Kidney capillary endothelial cell (primary cell): Measurements from ENCODE around the gene CADM2.
"Not testable (repeated sequence)": the region's sequence is repeated elsewhere in the genome, so short reads cannot be mapped to it uniquely, and the experiment has no call there.

Experiments used
- DNase-seq: peaks from one replicate; pipeline ENCODE4 v3.0.0-alpha.2; 2018; ENCODE audit warnings: low spot score

CADM2 gene

DNA sequence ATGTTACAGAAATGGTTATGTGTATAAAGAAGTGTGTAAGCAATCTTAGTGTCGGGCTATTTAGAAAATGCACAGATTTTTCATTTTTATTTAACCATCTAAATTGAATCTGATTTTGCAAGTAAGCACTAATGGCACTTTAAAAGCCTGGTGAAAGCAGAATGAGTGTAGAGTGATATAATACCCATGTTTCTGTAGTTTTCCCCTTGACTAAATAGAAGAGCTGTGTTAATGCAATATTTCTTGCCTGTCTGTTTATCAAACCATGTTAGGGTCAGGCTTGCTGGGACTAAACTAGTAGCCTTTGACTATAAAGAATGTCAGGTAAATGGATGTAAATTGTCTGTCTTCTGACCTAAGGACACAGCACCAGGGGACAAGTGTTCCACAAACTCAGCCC is 714.0 kb downstream of the CADM2 start:
- no peak for DNase-seq

DNA sequence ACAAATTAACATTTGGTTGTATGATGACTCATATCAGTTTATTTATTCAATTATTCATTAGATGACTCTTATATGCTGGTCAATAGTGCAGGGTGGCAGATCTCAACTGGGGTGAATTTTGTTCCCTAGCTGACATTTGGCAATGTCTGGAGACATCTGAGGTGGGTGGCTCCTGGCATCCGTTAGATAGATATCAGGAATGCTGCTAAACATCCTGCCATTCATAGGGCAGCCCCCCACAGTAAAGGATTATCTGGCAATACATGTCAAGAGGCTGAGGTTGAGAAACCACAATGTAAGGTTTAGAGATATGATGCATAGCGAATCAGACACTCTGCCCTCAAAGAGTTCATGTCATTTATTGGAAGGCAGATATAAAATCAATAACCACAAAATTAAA is 719.9 kb downstream of the CADM2 start:
- DNase-seq, result no peak

DNA sequence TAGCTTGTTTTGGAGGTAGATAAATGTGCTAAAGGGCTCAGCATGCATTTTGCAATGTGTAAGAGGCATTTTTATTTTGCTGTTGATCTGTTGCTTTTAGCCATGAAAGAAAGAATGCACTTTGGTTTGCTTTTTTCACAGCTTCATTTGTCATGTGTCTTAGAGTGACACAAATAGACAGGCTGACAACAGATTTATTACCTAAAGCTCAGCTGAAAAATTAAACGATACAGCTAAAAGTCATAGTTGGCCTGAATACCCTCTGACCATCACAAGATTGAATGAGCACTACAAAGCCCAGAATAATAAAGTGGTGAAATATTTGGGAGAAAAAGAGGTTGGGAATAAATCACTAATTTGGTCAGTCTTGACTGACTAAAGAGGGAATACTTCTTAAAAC is 723.1 kb downstream of the CADM2 start:
- DNase-seq, result no peak

DNA sequence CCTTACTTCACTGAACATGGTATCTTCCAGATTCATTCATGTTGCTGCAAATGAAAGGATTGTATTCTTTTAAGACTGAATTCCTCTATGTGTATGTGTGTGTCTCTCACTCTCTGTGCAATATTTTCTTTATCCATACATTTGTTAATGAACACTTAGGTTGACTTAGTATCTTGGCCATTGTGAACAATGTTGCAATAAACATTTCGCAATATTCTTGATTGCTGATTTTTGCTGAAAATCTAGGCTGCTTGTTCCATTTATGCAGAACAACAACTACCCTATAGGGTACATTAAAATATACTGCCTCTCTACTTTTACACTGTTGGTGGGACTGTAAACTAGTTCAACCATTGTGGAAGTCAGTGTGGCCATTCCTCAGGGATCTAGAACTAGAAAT is 732.4 kb downstream of the CADM2 start:
- DNase-seq, result no peak

DNA sequence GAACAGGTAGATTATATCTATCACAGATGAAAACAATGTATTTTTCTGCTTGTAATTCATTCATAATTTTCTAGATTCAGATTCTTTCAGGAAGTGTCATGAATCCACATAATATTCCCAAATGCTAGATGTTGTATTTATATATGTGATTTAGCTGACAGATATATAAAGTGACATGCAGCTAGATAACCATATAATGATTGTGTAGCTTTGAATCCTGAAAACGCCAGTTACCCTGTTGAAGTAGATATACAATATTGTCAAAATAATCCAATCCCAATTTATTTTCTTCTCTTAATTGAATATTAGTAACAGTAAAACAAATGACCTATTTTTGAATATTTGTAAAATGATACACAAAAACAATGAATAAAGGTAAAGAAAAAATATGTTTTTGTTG is 738.4 kb downstream of the CADM2 start:
- DNase-seq, result no peak

DNA sequence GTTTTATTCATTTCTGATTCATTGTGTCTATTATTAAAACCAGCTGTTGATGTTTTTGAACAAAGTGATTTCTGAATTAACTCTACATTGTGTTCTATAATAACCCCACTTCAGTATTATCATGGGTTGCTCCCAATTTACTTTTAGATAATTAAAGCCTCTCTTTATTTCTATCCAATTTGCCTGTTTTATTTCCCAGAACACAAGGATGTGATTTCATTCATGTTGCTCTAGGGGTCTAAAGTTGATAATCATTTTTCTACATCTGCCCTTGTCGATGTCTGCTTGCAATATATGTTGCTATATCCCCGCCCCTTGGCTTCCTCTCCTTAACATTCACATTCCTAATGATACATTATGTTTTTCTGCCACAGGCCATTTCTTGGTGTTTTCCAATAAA is 747.3 kb downstream of the CADM2 start:
- no peak for DNase-seq

DNA sequence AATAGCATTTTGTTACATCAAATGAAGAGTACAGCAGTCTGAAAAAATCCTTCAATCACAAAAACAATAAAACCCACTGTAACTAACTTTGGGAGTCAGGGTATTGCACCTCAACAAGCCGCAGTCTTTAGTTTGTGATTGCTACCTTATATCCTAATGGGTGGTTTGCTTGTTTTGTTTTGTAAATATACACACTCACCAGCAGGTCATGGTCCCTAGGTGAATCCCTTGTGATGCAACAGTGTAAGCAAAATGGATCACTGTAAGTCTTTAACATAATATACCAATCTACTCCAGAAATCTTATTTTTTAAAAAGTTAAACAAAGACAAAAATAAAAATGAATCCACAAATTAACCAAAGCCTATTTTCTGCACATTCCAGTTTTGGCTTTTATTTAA is 749.5 kb downstream of the CADM2 start:
- not testable (repeated sequence) for DNase-seq

DNA sequence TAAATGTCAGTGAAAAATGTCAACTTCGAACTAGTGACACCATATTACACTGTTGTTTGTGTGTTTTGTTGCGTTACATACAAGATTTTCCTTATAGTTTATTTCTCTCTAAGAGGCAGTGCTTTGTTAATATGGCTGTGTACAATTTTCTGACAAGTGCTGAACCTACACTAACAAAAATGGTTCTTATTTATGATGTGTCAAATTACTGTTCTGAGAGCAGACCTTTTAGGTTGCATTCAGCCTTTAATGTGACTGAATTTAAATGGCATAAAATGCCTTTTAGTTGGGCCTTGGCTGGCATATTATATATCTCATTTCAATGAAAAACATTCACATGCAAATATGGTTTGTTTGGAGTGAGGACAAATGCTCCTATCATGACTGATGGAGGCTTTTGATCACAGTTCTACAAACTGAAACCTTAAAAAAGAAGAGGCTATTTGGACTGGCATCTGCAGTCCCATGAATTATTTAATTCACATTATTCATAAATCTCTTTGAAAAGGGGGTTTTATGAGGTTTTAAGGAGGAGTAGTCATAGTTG is 750.6 kb downstream of the CADM2 start:
- DNase-seq, result no peak

DNA sequence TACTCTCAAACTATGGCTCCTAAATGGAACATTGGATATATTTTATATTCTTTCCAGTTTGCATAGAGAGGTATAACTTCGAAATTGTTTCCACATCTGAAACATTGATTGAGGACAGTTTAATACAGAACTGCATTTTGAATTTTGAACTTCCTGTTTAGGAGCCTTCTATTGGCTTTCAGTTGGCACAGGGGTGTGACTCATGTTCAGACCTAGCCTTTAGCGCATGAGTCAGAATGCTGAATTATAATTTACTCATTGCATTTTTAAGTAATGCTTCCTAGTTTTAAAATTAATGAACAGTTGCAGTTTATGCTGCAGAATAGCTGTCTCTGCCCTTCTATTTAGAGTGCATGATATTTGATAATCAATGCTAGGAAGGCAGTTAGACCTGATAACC is 751.7 kb downstream of the CADM2 start:
- peak; percentile 4 for DNase-seq

DNA sequence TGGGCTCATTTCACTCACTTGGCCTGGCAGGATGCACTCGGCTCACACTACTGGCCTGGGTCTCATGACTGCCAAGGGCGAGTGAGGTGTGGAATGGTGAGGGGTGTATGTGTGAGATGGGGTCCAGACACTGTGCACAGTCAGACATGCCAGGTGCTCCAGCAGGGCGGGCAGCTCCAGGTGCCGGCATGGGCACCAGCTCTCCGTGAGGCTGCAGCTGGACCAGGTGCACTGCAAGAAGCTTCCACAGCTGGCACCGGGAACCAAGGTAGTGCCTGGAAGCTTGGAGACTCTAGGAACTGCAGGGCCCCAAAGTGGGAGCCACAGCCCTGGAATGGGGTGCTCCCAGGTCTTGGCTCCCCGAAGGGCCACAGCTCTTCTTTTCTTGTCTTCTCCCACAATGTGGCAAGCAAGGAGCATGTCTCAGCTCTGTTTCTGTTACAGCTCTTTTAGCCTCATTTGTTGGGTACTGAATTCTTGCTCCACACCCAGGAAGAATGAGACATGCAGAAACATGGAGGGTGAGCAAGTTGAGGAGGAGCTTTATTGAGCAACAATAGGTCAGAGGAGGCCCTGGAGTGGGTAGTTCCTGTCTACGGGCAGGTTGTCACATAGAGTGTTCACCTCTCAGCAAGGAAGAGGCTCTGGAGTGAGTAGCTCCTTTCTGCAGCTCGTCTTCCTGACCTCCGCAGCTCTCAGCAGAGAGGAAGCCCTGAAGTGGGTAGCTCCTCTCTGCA is 762.8 kb downstream of the CADM2 start:
- DNase-seq, result no peak

DNA sequence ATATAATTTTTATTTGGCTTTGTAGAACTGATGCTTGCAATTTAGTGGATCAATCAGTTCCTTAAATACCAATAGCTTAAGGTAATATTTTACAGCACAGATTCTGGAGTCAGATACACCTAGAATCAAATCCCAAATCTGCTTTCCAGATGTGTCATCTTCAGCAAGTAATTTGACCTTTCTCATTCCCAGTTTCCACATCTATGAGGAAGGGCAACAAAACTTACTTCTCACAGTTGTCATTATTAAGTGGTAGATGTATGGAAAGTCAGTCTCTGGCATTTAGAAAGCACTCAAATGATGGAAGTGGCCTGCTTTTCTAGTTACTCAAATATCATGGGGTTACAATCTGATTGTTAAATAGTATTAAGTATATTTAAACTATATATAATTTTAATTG is 767.0 kb downstream of the CADM2 start:
- no peak for DNase-seq

DNA sequence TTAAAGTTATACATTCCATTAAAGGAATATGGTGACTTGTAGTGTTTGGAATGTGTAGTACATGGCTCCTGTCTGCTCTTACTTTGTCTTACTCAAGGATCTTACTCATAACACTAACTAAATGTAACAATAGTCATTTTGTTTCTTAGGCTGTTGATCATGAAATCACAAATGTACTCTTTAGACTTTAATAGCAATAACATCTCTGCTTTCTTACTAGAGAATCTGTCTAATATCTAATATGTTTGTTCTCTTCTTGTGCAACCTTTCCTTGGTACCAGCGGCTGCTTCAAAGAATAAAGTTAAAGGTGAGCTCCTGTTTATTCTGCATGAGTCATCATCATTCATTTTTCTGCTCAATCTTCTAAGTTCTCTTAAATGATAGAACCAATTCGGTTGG is 767.5 kb downstream of the CADM2 start:
- no peak for DNase-seq

DNA sequence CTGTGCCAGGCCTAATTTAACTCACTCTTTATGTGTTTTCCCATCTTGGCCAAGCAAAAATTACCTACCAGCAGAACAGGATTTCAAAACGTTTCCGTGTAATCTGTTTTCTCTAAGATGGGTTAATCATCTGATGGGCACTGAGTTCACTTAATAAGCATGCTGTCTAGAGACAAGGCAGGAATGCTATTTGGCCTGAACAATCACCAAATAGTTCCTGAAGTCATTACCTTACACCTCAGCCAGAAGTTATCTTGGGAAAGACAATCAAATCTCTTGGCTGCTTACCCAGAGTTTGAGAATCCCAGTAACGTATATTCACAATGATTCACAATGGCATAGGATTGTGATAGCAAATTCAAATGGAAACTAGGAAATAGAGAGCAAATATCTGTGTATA is 779.1 kb downstream of the CADM2 start:
- no peak for DNase-seq

DNA sequence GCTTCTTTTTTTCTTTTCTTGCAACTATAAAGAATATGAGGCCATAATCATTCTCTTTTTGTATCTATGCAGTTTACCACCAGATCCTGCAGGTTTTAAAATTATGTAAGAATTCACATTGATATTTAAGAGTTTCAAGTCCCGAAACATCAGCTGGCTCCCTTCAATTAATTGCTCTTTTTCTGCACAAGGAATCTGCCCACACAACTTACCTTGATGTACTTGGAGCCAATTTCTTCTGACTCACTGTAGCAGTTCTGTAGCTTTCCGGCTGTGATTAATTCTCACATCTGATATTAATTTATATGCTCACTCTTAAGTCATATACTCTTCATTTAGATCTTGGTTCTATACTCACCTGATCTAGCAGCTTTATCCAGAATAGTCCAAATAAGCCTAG is 781.8 kb downstream of the CADM2 start:
- no peak for DNase-seq

DNA sequence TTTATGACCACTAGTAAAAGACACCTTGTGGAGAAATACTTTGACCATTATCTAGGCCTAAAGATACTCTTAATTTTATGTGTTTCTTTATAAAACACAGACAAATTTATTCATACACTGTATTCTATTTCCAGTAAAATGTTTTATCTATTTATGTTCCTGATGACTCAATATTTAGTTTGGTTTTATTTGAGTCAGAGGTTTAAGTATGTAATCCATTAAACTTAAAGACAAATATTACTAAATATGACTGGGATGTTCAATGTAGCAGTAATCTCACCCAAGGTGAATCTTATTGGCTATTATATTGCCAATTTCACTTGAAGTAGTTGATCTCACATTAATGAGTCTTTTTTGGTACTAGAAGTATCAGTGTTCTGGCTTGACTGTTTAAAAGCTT is 799.7 kb downstream of the CADM2 start:
- DNase-seq, result no peak

DNA sequence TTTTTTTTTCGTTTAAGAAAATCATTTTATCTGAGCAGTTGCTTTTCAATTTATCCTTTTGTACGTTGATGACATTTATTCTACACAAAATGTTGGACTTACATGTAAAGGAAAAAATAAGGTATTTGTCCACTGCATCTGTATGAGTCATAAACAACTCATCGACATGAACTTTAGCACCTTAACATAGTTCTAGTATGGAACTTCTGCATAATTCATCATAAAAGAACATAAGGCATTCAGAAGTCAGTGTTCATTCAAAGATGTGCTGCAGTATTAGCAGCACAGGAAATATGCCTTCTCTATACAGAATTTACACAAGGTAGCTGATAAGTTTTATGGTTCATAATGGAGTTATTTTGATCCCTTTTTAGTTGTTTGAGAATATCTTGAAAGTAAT is 801.6 kb downstream of the CADM2 start:
- DNase-seq, result no peak

DNA sequence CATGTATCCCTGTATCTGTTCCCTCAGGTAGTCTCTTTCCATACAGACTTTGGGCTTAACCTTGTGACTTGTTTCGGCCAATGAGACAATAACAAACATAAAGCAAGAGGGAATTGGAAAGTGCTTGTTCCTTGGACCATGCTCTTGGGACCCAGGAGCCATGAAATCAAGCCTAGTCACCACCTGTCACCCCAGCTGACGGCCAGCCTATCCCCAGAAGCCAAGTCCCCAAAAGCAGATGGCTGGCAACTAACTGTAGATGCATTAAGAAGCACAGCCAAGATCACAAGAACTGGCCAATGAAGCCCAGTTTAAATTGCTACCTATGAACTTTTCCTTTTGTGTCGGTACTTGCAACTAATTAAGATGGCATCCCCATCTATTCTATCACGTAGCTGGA is 822.0 kb downstream of the CADM2 start:
- no peak for DNase-seq

DNA sequence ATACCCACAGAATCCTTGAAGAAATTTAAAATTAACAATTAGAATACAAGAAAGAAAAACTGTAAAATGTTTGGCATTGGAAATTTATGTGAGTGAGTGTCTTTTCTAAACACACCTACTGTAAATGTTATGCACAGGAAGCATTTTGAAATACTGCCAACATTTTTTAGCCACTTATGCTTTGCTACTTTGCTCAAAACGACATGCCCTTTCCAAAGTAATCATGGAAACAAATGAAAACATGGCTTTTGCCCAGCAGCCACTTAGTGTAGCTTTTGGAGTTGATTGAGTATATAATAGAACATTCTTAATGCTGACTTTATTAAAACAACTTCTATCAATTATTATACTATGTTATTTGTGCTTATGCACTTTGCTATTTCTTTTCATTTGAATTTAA is 823.0 kb downstream of the CADM2 start:
- DNase-seq, result no peak

DNA sequence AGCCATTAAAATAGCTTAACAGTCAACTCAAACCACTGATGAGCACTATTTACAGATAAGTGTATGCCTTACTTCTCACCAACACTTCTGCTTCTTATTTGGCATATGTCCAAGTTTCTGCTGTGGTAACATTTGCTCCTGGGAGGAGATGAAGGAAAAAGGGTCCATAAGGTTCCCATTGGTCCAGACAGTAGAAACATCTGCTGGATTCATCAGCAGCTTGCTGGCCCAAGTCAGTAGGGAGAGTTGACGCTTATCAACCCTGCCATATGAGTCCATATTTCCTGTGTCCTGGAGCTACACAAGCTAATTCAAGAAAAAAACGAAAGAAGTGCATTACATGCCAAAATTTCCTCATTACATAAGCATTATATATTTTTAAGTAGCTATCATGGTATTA is 824.5 kb downstream of the CADM2 start:
- DNase-seq, result no peak

DNA sequence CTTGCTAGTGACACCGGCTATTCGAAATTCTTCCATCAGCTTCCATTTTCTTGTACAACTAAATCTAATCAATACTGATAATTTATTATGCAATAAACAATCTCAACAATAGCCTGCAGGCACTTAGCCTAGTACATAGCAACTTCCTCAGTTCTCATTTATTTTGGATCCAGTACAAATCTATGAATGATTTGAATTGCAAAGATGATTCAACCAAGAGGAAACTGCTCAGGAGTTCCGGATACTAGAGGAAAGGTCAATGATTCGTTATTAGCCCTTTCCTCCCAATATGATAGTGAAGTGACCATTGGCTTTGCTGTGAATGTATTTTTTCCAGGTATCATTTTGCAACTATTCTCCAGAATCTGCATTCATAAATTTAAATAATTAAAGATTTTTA is 827.0 kb downstream of the CADM2 start:
- DNase-seq, result peak; percentile 35

DNA sequence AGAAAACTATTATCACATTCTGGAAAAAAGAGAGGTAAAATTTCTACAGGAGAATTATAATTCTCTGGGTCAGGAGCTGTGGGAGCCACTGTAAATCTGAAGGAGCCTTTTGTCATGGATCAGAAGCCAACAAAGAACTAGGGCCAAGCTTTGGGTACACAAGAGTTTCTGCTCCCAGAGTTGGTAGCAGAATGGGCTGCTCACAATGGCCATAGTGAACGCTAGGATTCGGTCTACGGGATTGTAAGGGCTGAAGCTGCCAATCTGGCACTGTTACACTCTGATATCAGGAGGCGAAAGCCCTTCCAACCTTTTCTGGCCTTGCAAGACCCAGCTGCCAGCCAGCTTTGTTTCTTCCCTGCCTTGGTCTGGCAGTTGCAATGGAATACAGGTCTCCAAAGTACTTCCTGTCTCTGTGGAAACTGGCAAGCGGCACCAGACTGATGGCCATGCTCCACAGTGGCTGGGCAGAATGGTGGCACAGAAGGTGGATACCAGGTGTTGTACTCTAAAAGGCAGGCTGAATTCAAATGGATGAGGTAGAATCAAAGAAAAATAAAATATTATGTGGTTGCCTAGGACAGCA is 831.7 kb downstream of the CADM2 start:
- DNase-seq, result no peak

DNA sequence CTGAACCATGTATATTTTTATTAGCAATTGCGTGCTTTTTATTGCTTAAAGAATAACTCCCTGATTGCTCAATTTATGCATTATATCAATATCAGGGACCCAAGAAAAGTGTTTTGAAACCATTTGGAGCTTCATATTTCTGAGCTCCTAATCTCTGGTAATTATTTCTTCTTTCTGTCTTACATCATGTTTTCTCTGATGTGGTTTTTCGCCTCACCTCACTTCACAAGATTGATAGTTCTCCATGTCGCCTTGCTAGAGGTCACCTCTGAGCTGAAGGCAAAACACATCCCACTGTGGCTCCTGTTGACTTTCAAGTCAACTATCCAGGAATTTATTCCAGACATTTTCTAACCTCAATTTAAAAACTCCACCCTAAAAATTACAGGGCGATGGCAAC is 837.4 kb downstream of the CADM2 start:
- no peak for DNase-seq

DNA sequence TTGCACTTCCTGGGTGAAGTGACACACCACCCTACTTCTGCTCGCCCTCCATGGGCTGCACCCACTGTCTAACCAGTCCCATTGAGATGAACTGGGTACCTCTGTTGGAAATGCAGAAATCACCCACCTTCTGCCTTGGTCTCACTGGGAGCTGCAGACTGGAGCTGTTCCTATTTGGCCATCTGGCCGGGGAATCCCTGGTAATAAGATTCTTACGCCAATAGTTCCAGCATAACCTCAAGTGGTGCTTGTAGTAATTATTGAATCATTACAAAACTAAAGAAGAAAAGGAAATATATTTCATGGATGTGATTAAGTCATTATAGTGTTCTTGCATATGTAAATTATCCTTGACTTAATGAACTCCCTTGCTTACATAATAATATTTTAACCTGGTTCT is 841.9 kb downstream of the CADM2 start:
- no peak for DNase-seq

DNA sequence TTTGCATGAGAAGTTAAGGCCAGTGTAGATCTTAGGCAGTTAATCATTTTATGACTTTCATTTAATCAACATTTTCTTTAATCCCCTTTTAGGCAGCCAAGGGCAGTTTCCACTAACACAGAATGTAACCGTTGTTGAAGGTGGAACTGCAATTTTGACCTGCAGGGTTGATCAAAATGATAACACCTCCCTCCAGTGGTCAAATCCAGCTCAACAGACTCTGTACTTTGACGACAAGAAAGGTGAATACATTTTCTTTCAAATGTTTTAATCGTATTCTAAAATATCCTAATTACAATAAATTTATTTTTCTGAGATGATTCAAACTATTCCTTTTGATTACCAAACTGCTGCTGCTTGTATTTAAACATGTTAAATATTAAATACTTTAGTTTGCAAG is 843.2 kb downstream of the CADM2 start:
- DNase-seq, result no peak
